PC-3 (cell line): ENCODE measurements around the gene THUMPD3.

ENCODE experiments used
- EZH2 ChIP-seq: fragments of 300-600 bp; sonication (generic); IDR thresholded peaks from one replicate; pipeline ENCODE4 v1.6.1; 2017; ENCODE audit warnings: antibody characterized with exemption, mild to moderate bottlenecking, low read length; ENCODE audit not compliant: unreplicated experiment
- EZH2phosphoT487 ChIP-seq: fragments of 300-600 bp; sonication (generic); IDR thresholded peaks from 2 replicates; pipeline ENCODE4 v1.6.1; 2018; ENCODE audit warnings: mild to moderate bottlenecking, antibody characterized with exemption, low read length, borderline replicate concordance

GRCh38 chr3:9332250-9333030, 30.4 kb upstream of the THUMPD3 start:
- TF ChIP-seq EZH2phosphoT487: no peak
- no peak for TF ChIP-seq EZH2
